ENCODE data around the gene TMEM244.
"Not testable (repeated sequence)": the region's sequence is repeated elsewhere in the genome, so short reads cannot be mapped to it uniquely, and the experiment has no call there.

Gene TMEM244

DNA sequence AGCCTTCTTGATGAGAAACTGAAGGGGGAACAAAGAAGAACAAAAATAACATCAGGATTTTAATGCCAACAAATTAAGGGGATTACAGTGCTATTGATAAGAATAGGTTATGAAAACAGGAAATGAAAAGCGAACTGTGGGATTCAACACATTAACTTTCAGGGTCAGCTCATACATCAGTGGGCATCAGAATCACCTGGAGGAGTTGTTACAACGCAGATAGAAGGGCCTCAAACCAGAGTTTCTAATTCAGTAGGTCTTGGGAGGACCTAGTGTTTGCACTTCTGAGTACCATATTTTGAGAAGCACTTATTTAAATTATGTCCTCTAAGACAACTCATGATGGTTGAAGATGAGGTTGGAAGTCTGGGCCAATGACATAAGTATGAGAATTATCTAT, 5.6 kb upstream of the TMEM244 start:
- no peak for DNase-seq (ENCODE audit: low spot score)

DNA sequence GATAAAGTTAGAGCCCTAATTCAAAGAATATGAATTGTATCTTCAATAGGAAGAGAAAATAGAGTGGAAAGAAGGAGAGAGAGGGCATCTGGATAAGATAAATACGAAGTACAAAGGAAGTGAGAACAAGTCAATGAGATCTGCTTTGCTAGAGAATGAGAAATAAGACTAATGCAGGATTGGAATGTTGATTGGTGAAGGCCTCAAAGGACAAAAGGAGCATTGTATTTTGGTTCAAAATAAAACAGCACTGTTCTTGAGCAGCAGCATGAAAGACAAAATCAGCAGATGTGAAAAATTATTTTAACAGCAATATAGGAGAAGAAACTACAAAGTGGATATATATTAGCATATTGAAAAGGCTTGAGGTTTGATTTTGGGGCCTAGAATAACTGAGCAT, 5.1 kb upstream of the TMEM244 start:
- no peak for DNase-seq (ENCODE audit: low spot score)

DNA sequence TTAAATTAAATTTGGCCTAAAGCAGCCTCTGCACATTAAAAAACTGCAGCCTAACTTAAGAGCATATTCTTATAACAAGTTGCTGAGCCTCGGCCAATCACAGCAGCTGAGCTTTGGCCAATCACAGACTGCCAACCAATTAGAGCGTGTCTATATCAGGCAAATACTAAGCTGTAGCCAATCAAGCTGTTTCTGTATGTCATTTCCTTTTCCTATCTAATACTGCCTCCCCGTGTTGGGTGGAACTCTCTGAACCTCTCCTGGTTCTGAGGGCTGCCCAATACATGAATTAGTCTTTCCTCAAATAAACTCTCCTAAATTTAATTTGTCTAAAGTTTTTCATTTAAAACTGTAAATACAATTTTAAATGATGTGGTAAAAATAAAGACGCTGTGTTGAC, 3.9 kb upstream of the TMEM244 start:
- DNase-seq (ENCODE audit: low spot score) = no peak

- DNase-seq (ENCODE audit: low spot score) = no peak
Measured at GRCh38 chr6:129863664-129864063, 2.5 kb upstream of the TMEM244 start.

GRCh38 chr6:129859524-129859923, 1.6 kb downstream of the TMEM244 start:
- DNase-seq (ENCODE audit: low spot score) = no peak

GRCh38 chr6:129857838-129858237, 3.3 kb downstream of the TMEM244 start:
- no peak for DNase-seq (ENCODE audit: low spot score)

DNA sequence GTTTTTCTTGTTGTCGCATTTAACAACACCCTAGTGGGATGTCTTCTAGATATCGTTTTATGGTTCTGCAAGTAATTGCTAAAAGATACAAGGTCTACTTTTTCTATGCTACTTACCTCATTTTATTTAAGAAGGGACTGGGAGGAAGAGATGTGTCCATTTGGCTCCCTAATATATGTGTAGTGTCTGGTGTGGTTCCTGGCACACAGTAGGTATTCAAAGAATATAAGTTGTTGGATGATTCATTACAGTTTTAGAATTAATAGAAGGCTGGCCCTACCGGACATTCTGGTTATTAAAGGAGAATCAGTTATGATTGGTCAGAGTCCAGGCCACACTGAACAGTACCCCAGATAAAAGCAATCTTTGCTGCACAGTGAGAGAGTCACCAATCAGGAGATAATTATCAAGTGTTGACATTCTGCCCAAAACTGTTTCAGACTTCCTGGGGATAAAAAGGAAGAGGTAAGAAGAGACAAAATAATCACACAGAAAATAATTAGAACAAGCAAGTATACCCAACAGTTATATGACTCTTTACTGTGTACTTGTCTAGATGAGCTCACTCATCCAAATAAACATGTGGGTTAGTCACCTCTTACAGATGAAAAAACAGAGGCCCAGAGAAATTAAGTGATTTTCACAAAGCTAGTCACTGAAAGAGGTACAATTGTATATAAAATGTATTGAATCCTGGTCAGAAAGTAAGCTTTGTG, 7.0 kb downstream of the TMEM244 start:
- peak; percentile 13 for DNase-seq (ENCODE audit: low spot score)

- DNase-seq (ENCODE audit: low spot score) = peak; percentile 51
Measured at GRCh38 chr6:129852257-129852858, 8.8 kb downstream of the TMEM244 start.

DNA sequence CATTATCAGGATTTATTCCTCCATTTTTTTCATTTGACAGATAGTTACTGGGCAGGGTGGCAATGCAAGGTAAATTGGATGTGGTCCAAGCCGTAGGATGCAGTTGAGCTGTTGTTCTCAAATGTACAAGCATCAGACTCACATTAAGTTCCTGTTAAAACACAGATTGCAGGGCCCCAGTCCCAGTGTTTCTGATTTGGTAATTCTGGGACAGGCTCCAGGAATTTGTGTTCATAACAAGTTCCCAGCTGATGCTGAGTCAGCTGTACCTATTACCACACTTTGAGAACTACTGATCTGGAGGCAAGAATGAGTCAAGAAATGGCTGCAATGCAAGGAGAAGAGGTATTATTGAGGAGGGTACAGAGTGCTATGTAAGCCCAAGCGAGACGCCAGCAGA, 11.7 kb downstream of the TMEM244 start:
- no peak for DNase-seq (ENCODE audit: low spot score)

DNA sequence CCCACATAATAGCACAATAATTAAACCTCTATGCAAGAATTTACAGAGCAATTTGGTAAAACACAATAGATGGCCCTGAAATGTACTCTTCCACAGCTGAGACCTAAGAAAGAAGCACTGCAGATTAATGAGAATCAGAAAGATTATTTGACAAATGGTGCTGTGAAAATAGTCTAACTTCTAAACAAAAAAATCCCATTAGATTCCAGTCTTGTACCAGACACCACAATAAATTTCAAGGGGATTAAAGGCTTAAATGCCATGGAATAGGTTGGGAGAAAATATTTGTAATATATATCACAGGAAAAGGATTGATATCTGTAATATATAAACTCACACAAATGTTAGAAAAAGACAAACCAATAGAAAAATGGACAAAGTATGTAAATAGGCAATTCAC, 14.4 kb downstream of the TMEM244 start:
- DNase-seq (ENCODE audit: low spot score) = no peak

GRCh38 chr6:129845696-129846095, 15.4 kb downstream of the TMEM244 start:
- no peak for DNase-seq (ENCODE audit: low spot score)

DNA sequence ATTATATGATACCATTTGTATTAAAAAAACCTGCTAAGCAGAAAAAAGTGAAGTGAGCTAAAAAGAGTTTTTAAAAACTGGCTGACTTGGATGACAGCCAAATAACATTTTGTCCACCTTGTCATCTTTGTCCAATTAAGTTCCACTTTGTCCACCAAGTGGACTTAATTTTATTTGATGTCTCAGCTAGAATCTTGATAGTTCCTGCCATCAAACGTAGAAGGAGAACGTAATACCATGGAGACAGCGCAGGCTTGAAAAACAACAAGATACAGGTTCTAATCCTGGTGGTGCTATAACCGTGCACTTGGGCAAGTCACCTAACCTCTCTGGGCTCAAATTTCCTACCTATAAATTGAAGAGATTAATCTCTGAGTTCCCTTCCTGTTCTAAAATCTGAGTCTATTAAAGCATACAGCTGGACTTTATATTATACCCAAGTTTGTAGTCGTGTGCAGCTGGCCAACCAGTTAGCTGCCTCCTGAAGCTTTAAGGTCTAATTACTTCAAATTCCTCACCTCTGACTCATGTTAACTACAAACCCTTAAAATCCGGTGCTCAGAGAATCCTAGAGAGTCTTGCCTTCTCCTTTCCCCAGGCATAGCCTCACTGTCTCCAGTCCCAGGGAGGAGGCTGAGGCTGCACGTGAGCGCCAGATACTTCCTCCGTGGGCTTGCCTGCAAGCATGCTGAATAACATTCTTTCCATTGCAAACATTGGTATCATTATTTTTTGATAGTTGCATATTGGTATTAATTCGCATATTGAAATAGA, 16.8 kb downstream of the TMEM244 start:
- DNase-seq (ENCODE audit: low spot score) = peak; percentile 53

GRCh38 chr6:129843573-129843972, 17.5 kb downstream of the TMEM244 start:
- DNase-seq (ENCODE audit: low spot score) = no peak

- DNase-seq (ENCODE audit: low spot score) = no peak
Measured at GRCh38 chr6:129842881-129843409, 18.2 kb downstream of the TMEM244 start.

GRCh38 chr6:129842137-129842536, 19.0 kb downstream of the TMEM244 start:
- no peak for DNase-seq (ENCODE audit: low spot score)

- DNase-seq (ENCODE audit: low spot score) = not testable (repeated sequence)
Measured at GRCh38 chr6:129839562-129839961, 21.6 kb downstream of the TMEM244 start.

DNA sequence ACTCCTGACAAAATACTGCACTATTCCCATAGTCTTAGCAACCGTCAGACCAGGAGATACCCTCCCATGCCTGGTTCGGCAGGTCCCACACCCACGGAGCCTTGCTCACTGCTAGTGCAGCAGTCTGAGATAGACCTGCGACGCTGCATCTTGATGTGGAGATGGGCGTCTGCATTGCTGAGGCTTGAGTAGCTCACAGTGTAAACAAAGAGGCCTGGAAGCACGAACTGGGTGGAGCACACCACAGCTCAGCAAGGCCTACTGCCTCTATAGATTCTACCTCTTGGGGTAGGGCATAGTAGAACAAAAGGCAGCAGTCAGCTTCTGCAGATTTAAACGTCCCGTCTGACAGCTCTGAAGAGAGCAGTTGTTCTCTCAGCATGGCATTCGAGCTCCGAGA, 25.4 kb downstream of the TMEM244 start:
- no peak for DNase-seq (ENCODE audit: low spot score)

DNA sequence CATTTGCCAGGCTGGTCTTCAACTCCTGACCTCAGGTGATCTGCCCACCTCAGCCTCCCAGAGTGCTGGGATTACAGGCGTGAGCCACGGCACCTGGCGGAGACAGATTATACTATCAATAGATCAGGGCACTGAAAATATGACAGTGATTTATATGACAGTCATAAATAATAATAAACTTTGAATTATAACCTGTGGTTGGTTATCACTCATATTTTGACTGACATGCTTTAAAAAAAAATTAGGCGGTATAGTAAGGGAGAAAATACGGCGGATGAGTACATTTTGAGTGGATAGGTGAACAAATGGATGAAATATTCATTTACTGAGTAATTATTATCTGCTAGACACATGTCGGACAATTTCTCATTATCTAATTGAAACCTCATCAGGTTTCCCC, 28.8 kb downstream of the TMEM244 start:
- no peak for DNase-seq (ENCODE audit: low spot score)

DNA sequence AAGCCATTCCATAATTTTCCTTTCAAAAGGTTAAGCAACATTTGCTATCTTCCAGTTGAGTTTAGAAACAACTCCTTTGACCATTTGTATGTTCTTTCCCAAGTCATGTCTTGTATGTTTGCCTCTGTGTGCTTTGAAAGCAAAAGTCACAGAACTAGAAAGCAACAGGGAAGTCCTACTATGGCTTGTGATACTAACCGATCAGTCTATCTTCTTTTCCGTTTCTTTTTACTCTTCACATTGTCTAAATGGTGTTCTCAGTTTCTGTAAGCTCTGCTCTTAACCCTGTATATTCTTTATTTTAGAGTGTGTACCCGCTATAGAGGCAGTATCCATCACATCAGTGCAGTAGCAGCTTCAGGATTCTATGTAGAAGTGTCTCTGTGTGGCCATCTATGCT, 32.9 kb downstream of the TMEM244 start:
- no peak for DNase-seq (ENCODE audit: low spot score)

- DNase-seq (ENCODE audit: low spot score) = no peak
Measured at GRCh38 chr6:129818251-129818650, 42.9 kb downstream of the TMEM244 start.

GRCh38 chr6:129817821-129818220, 43.3 kb downstream of the TMEM244 start:
- DNase-seq (ENCODE audit: low spot score) = no peak

GRCh38 chr6:129817332-129817731, 43.8 kb downstream of the TMEM244 start:
- DNase-seq (ENCODE audit: low spot score) = no peak
